Thoracic aorta (tissue), 2 donors: ENCODE data around the gene ZNF680. TPM values are rescaled to one million over a fixed set of nuclear protein-coding genes. Genes with fewer than 3 reads are reported as not detected.

Experiments used
- ATAC-seq: fragments of 150-250 bp; one replicate; pipeline ENCODE4 v1.8.0; 2017; ENCODE audit warnings: low read depth; ENCODE audit not compliant: insufficient number of reproducible peaks, low FRiP score
- DNase-seq: peaks from one replicate; pipeline ENCODE4 v3.0.0-alpha.2; 2020; ENCODE audit warnings: low spot score
- H3K27ac ChIP-seq, 2 donors: fragments of 200-600 bp; sonication (generic); 1 replicate in 1 of 2; 2 replicates in 1 of 2; pipeline ENCODE4 v1.5.1; 2016; ENCODE audit warnings: mild to moderate bottlenecking in 2 of 2, moderate library complexity in 2 of 2
- H3K27me3 ChIP-seq: fragments of 200-600 bp; sonication (generic); replicated peaks from 2 replicates; pipeline ENCODE4 v1.6.0; 2016; ENCODE audit warnings: mild to moderate bottlenecking; ENCODE audit not compliant: insufficient read depth
- H3K36me3 ChIP-seq: fragments of 200-600 bp; sonication (generic); one replicate; pipeline ENCODE4 v1.5.1; 2016
- H3K4me1 ChIP-seq, 2 donors: fragments of 200-600 bp; sonication (generic); 1 replicate in 1 of 2; 2 replicates in 1 of 2; pipeline versions ENCODE4 v1.5.1 to v1.6.0; 2016; ENCODE audit warnings: low read depth in 2 of 2, mild to moderate bottlenecking in 1 of 2; ENCODE audit not compliant: control insufficient read depth in 1 of 2
- H3K4me3 ChIP-seq: fragments of 200-600 bp; sonication (generic); 2 replicates; pipeline ENCODE4 v1.5.1; 2016; ENCODE audit warnings: mild to moderate bottlenecking
- H3K9me3 ChIP-seq: fragments of 200-600 bp; sonication (generic); 2 replicates; pipeline ENCODE4 v1.5.1; 2016
- total RNA-seq, 2 donors: library from RNA; depleted of rRNA; stranded (reverse); fragments of >200 nt; gene quantifications; one replicate each; pipeline versions ENCODE4 v1.1.0 to v1.2.3, GENCODE V29; 2016
- TF ChIP-seq, protein P1 (sequence below): fragments of 200-600 bp; sonication (generic); IDR thresholded peaks from one replicate; pipeline ENCODE4 v1.5.1; 2019; ENCODE audit warnings: antibody characterized with exemption

Gene ZNF680
- total RNA-seq = 10 to 100 TPM; 32.6 to 35.4 TPM

DNA sequence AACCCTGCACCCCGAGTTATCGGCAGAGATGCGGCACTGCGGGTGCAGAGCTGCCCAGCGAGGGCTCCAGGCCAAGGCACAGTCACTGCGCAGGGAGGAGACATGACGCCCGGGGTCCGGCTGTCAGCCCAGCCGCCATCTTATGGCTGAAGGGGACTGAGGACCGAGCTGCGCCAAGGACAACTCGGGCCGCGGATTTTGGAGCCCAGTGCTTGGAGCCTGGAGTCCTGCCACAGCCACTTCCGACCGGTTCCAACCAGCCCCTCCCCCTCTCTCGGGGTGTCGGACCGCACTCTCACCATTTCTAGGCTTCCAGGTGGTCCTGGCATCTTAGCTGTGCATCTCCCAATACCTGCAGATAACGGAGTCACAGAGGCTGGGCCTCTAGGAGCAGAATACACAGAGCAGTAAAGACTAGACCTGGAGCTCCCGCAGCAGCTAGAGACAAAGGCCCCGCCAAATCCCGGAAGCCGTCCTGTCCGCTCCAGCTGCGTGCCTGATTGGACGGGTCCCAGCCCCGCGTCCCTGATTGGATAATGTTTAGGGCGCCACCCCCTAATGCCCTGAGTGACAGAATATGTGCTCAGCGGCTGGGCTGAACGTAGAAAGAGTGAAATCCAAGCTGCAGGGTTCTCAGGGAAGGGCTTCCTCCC, at the start of gene ZNF680:
TSS of gene ZNF680 (minus strand) at position 446 of the 653 bp plus-strand sequence. CDS start at position 329, 117 bp downstream.
- DNase-seq (peak; percentile 92), ATAC-seq (peak; percentile 94)
- no peaks in the 10 kb centered on the region for H3K36me3 ChIP-seq
- peak within 1 kb of the TSS; percentile 79 to 92 for H3K27ac ChIP-seq
- H3K4me3 ChIP-seq = peak within 1 kb of the TSS; percentile 74
- H3K9me3 ChIP-seq = no peaks in the 10 kb centered on the region
- no peaks in the 10 kb centered on the region for H3K27me3 ChIP-seq
- TF ChIP-seq, protein P1, sequence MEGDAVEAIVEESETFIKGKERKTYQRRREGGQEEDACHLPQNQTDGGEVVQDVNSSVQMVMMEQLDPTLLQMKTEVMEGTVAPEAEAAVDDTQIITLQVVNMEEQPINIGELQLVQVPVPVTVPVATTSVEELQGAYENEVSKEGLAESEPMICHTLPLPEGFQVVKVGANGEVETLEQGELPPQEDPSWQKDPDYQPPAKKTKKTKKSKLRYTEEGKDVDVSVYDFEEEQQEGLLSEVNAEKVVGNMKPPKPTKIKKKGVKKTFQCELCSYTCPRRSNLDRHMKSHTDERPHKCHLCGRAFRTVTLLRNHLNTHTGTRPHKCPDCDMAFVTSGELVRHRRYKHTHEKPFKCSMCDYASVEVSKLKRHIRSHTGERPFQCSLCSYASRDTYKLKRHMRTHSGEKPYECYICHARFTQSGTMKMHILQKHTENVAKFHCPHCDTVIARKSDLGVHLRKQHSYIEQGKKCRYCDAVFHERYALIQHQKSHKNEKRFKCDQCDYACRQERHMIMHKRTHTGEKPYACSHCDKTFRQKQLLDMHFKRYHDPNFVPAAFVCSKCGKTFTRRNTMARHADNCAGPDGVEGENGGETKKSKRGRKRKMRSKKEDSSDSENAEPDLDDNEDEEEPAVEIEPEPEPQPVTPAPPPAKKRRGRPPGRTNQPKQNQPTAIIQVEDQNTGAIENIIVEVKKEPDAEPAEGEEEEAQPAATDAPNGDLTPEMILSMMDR = no peak
- peaks cover 31 to 43% of the 10 kb centered on the region in 2 donors for H3K4me1 ChIP-seq

DNA sequence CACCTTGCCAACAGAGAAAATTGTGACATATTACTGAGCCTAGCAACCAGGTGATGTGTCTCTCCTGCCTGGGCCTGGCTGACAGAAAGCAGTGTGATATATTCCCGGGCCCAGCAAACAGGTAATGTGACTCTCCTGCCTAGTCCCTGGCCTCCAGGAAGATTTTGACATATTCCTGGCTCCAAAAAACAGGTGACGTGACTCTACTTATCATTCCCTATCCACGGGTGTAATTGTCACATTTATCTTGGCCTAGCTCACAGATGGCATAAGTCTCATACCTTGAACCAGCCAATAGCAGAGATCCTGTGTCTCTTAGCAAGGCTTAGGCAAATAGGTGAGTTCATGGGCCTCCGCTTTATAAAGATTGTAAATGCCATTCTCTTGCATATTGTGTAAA, 49.6 kb upstream of the ZNF680 start:
- no peak overlapping the region for H3K4me3 ChIP-seq
- TF ChIP-seq, protein P1 = no peak
- no peak for ATAC-seq

DNA sequence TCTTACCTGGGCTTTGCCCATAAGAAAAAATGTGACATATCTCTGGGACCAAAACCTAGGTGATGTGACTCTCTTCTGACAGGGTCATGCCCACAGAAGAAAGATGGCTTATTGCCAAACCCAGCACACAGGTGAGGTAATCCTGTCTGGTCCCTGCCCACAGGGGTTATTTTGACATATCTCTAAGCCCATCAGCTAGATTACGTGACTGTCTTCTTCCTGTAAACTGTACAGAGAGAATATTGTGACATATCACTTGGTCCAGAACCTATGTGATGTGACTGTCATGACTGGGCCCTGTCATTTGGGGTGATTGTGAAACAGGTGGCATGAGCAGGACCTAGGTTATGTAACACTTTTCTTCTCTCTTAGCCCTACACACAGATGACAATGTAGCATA, 48.8 kb upstream of the ZNF680 start:
- Histone ChIP-seq H3K4me3 (no peak overlapping the region), H3K4me1 (no peaks in the 10 kb centered on the region), H3K27ac (no peak overlapping the region), H3K9me3 (no peaks in the 10 kb centered on the region), H3K36me3 (no peaks in the 10 kb centered on the region), H3K27me3 (no peaks in the 10 kb centered on the region)
- TF ChIP-seq, protein P1 = no peak
- no peak for ATAC-seq
- no peak for DNase-seq

More for the DNA sequence above, 49.6 kb upstream of the ZNF680 start:
- Histone ChIP-seq H3K9me3 (no peaks in the 10 kb centered on the region), H3K4me1 (no peaks in the 10 kb centered on the region), H3K27ac (no peak overlapping the region), H3K27me3 (no peaks in the 10 kb centered on the region), H3K36me3 (no peaks in the 10 kb centered on the region)
- DNase-seq = no peak

DNA sequence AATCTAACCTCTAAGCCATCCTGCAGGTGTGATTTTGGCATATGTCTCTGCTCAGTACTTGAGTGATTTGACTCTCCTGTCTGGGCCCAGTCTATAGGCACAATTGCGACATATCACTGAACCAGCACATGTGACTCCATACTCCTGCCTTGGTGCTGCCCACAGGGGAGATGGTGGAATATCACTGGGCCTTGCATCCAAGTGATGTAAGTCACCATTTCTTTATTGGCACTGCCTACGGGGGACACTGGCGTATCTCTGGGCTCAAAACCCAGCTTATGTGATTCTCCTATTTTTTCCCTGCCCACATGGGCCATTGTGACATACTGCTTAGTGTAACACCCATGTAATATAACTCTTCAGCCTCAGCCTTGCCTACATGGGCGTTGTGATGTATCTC, 48.1 kb upstream of the ZNF680 start:
- H3K9me3 ChIP-seq = no peaks in the 10 kb centered on the region
- no peak overlapping the region for H3K27ac ChIP-seq
- no peaks in the 10 kb centered on the region for H3K4me1 ChIP-seq
- ATAC-seq = no peak
- H3K4me3 ChIP-seq = no peak overlapping the region
- H3K36me3 ChIP-seq = no peaks in the 10 kb centered on the region
- TF ChIP-seq, protein P1 = no peak
- H3K27me3 ChIP-seq = no peaks in the 10 kb centered on the region
- DNase-seq = no peak

DNA sequence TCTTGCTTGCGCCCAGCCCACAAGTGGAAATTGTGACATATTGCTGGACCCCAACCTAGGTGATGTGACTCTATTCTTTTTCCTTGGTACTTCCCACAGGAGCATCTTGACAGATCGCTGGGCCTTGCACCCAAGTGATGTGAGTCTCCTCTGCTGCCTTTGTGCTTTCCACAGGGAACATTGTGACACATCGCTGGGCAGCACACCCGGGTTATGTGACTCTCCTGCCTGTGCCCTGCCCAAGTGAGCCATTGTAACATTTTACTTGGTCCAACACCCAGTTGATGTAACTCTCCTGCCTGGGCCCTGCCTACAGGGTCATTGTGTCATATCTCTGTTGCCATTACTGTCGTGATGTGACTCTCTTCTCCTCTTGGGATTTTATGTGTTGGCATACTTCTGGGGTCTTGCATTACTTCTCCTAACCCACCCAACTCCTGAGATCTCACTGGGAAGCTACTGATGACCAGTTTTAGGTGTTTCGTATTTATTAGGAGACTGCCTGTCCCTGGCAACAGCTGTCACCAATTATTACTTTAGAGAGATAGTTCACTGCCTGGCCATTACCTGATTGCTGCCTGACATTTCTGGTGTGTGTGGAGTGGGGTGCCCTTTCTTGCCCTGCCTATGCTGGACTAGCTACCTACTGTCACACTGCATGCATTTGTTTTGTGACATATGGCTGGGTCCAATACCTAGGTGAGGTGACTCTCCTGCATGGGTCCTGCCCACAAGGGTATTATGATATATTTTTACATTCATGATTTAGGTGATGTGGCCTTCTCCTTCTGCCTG, 45.4 kb upstream of the ZNF680 start:
- no peak for ATAC-seq

More for the DNA sequence above, 45.4 kb upstream of the ZNF680 start:
- Histone ChIP-seq H3K27ac (no peak overlapping the region), H3K4me1 (no peaks in the 10 kb centered on the region), H3K27me3 (no peaks in the 10 kb centered on the region), H3K9me3 (no peaks in the 10 kb centered on the region), H3K4me3 (no peak overlapping the region), H3K36me3 (no peaks in the 10 kb centered on the region)
- TF ChIP-seq, protein P1 = no peak
- DNase-seq = no peak
